SJCRH30 (cell line): Measurements from ENCODE around the gene PLA2G2F. TPM values are rescaled to one million over a fixed set of nuclear protein-coding genes. Genes with fewer than 3 reads are reported as not detected.
A peak's percentile ranks its signal among the peaks of the same experiment; 100 is the strongest.

Experiments used
- DNase-seq, 2 experiments: peaks; one replicate each; pipeline ENCODE4 v3.0.0-alpha.2; 2015 to 2020
- H3K27ac ChIP-seq: fragments of 250-450 bp; sonication (Bioruptor Pico); 2 replicates; pipeline ENCODE4 v1.5.1; 2020; ENCODE audit warnings: mild to moderate bottlenecking, moderate library complexity
- H3K27me3 ChIP-seq: fragments of 250-450 bp; sonication (Bioruptor Pico); 2 replicates; pipeline ENCODE4 v1.5.1; 2020; ENCODE audit warnings: mild to moderate bottlenecking, moderate library complexity
- H3K36me3 ChIP-seq: fragments of 250-450 bp; sonication (Bioruptor Pico); 2 replicates; pipeline ENCODE4 v1.5.1; 2020; ENCODE audit warnings: mild to moderate bottlenecking, moderate library complexity
- H3K4me1 ChIP-seq: fragments of 250-450 bp; sonication (Bioruptor Pico); 2 replicates; pipeline ENCODE4 v1.5.1; 2020; ENCODE audit warnings: mild to moderate bottlenecking, moderate library complexity
- H3K4me3 ChIP-seq: fragments of 250-450 bp; sonication (Bioruptor Pico); 2 replicates; pipeline ENCODE4 v1.5.1; 2020; ENCODE audit warnings: mild to moderate bottlenecking, moderate library complexity
- H3K9me3 ChIP-seq: fragments of 250-450 bp; sonication (Bioruptor Pico); replicated peaks from 2 replicates; pipeline ENCODE4 v1.5.1; 2020; ENCODE audit warnings: mild to moderate bottlenecking, moderate library complexity
- total RNA-seq: library from RNA; depleted of rRNA; stranded (reverse); fragments of >200 nt; shearing (Covaris generic); gene quantifications from 2 replicates; pipeline ENCODE4 v1.2.3, GENCODE V29; 2014; rRNA removed

Gene PLA2G2F
- total RNA-seq, result not detected in 2 replicates

DNA sequence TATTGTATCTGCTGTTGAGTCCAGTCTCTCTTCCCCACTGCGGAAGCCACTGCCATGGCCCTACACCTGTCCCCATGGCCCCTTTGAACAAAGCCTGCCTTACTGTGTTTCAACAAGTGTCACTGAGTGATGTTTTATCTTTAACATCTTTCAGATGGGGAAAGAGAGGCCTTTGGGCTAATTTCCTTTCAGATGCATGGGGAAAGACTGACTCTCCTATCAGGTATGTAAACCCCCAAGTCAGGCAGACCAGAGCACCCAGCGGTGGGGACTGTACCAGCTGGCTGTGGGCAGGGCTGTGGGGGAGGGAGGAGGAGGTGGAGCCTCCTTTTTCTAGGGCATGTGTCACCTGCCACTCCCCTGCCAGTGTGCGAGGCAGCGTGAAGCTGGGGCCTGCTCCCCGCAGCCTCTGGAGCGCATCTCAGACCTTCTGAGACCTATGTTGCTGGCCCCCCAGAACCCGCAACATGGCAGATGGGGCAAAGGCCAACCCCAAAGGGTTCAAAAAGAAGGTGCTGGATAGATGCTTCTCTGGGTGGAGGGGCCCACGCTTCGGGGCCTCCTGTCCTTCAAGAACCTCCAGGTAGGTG lies at the start of gene PLA2G2F:
Gene PLA2G2F (plus strand): TSS at position 363 of the 590 bp plus-strand sequence. CDS start 105 bp downstream, at position 468.
- H3K36me3 ChIP-seq, result no peaks in the 10 kb centered on the region
- H3K4me1 ChIP-seq, result no peaks in the 10 kb centered on the region
- H3K4me3 ChIP-seq, result no peak within 1 kb of the TSS
- no peaks in the 10 kb centered on the region for H3K27me3 ChIP-seq
- no peak for DNase-seq
- H3K9me3 ChIP-seq, result no peaks in the 10 kb centered on the region
- H3K27ac ChIP-seq, result no peak within 1 kb of the TSS

DNA sequence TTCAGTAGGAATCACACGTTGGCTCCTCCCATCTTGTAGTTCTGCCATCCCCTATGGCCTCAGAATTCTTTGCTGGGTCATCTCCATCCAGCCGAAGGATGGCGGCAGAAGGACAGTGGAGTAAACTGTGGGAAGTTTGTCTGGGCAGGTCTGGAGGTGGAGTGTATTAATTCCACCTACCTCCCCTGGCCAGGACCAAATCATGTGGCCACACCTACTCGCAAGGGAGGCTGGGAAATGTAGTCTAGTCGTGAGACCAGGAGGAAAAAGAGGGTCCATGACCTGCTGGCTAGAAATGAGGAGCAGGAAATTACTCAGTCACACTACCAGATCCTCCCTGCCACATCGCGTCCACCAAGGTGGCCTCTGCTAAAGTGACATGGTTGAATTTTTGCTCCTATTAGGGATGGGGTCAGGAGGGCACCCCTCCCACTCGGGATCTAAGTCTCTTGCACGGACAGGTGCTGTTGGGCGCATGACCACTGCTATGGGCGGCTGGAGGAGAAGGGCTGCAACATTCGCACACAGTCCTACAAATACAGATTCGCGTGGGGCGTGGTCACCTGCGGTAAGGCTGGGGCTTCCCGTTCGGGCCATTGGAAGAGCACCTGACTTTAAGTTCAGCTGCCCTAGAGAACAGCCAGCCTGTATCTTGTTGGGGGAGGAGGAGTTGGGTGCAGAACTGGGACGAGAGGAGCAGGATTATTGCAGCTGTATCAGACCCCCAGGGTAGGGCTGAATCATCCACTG lies 49.6 kb upstream of the PLA2G2F start:
- H3K4me1 ChIP-seq, result no peaks in the 10 kb centered on the region
- H3K4me3 ChIP-seq, result no peak overlapping the region
- no peak overlapping the region for H3K27ac ChIP-seq
- H3K9me3 ChIP-seq, result no peaks in the 10 kb centered on the region
- no peak for DNase-seq
- H3K27me3 ChIP-seq, result no peaks in the 10 kb centered on the region; the same call in 1 of the 2 replicates
- no peaks in the 10 kb centered on the region for H3K36me3 ChIP-seq

DNA sequence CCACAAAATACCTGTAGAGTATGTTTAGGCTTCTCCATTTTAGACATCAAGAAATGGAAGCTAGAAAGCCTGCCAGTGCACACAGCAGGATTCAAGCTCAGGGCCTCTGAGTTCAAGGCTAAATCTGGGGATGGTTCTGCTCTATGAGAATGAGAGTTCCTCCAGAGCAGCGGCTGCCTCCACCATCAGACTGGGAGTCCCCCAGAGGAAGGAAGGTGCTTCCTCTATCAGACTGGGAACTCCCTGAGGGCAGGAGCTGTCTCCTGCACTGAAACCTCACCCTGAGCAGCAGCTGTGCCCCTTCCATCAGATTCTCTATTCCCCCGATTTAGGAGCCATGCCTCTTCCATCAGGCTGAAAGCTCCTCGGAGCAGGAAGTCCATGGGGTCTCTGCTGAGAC lies 49.0 kb upstream of the PLA2G2F start:
- H3K9me3 ChIP-seq, result no peaks in the 10 kb centered on the region
- H3K27ac ChIP-seq, result no peak overlapping the region
- H3K36me3 ChIP-seq, result no peaks in the 10 kb centered on the region
- H3K27me3 ChIP-seq, result no peaks in the 10 kb centered on the region; the same call in 1 of the 2 replicates
- H3K4me3 ChIP-seq, result no peak overlapping the region
- H3K4me1 ChIP-seq, result no peaks in the 10 kb centered on the region
- no peak for DNase-seq

GRCh38 chr1:20090641-20091040 lies 48.5 kb upstream of the PLA2G2F start:
- H3K4me1 ChIP-seq, result no peaks in the 10 kb centered on the region
- H3K27ac ChIP-seq, result no peak overlapping the region
- H3K9me3 ChIP-seq, result no peaks in the 10 kb centered on the region
- no peaks in the 10 kb centered on the region for H3K36me3 ChIP-seq
- H3K27me3 ChIP-seq, result no peaks in the 10 kb centered on the region; the same call in 1 of the 2 replicates
- H3K4me3 ChIP-seq, result no peak overlapping the region
- no peak for DNase-seq

DNA sequence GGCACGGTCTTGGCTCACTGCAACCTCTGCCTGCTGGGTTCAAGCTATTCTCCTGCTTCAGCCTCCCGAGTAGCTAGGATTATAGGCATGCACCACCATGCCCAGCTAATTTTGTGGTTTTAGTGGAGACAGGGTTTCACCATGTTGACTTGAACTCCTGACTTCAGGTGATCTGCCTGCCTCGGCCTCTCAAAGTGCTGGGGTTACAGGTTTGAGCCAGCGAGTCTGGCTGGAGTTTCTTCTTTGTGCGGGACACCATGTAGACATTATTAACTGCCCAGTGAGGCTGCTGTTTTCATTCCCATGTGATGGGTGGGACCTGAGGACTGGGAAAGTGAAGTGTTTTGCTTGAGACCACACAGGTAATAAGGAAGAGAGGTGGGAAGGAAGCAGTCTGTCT lies 45.8 kb upstream of the PLA2G2F start:
- H3K27ac ChIP-seq, result no peak overlapping the region
- H3K4me3 ChIP-seq, result no peak overlapping the region
- H3K4me1 ChIP-seq, result no peaks in the 10 kb centered on the region
- no peaks in the 10 kb centered on the region for H3K36me3 ChIP-seq
- peaks cover 6% of the 10 kb centered on the region; the same call in 1 of the 2 replicates for H3K9me3 ChIP-seq
- no peaks in the 10 kb centered on the region; the same call in 1 of the 2 replicates for H3K27me3 ChIP-seq
- no peak for DNase-seq

GRCh38 chr1:20093940-20094391 lies 45.2 kb upstream of the PLA2G2F start:
- no peak overlapping the region for H3K4me3 ChIP-seq
- DNase-seq, result no peak
- no peaks in the 10 kb centered on the region for H3K4me1 ChIP-seq
- no peak overlapping the region for H3K27ac ChIP-seq
- no peaks in the 10 kb centered on the region; the same call in 1 of the 2 replicates for H3K27me3 ChIP-seq
- no peaks in the 10 kb centered on the region for H3K36me3 ChIP-seq
- H3K9me3 ChIP-seq, result peaks cover 6% of the 10 kb centered on the region; the same call in 1 of the 2 replicates

GRCh38 chr1:20095564-20096434 lies 43.3 kb upstream of the PLA2G2F start:
- Histone ChIP-seq H3K36me3 (no peaks in the 10 kb centered on the region), H3K4me3 (no peak overlapping the region), H3K27me3 (no peaks in the 10 kb centered on the region; the same call in 1 of the 2 replicates), H3K4me1 (no peaks in the 10 kb centered on the region), H3K27ac (no peak overlapping the region), H3K9me3 (peaks cover 6% of the 10 kb centered on the region; the same call in 1 of the 2 replicates)
- no peak for DNase-seq

DNA sequence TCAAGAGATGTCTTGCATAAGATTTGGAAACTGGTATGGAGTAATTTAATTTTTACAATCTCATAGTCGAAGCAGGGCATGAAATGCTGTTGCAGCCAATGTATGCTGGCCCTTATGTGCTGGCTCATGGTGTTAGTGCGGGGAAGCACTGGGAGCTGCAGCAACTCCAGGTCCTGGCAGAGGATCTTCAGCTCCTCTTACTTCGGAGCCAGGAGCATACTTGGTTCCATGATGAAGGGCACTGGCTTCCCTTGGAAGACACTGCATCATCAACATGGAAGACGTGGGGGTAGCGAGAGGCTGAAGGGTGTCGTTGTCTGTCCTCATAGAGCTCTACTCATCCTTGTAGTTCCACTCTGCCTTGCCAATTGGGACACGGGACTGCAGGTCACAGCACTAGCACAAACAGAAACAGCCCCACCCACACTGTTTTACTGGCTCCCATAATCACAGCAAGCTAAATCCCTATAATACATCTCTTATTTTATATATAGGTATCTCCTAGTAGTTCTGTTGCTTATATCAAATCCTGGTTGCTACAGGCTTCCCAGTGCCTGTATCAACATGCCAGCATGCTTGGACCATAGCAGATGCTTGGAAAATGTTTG lies 42.2 kb upstream of the PLA2G2F start:
- Histone ChIP-seq H3K4me3 (no peak overlapping the region), H3K36me3 (no peaks in the 10 kb centered on the region), H3K4me1 (no peaks in the 10 kb centered on the region), H3K9me3 (peaks cover 6% of the 10 kb centered on the region; the same call in 1 of the 2 replicates), H3K27ac (no peak overlapping the region), H3K27me3 (no peaks in the 10 kb centered on the region)
- DNase-seq, result no peak

- Histone ChIP-seq H3K4me1 (no peaks in the 10 kb centered on the region; the same call in 1 of the 2 replicates), H3K27me3 (peaks cover 10% of the 10 kb centered on the region), H3K4me3 (no peak overlapping the region), H3K9me3 (peaks cover 6% of the 10 kb centered on the region; the same call in 1 of the 2 replicates), H3K27ac (no peak overlapping the region), H3K36me3 (no peaks in the 10 kb centered on the region)
- DNase-seq, result no peak
Measured at GRCh38 chr1:20099533-20099932, 39.6 kb upstream of the PLA2G2F start.

DNA sequence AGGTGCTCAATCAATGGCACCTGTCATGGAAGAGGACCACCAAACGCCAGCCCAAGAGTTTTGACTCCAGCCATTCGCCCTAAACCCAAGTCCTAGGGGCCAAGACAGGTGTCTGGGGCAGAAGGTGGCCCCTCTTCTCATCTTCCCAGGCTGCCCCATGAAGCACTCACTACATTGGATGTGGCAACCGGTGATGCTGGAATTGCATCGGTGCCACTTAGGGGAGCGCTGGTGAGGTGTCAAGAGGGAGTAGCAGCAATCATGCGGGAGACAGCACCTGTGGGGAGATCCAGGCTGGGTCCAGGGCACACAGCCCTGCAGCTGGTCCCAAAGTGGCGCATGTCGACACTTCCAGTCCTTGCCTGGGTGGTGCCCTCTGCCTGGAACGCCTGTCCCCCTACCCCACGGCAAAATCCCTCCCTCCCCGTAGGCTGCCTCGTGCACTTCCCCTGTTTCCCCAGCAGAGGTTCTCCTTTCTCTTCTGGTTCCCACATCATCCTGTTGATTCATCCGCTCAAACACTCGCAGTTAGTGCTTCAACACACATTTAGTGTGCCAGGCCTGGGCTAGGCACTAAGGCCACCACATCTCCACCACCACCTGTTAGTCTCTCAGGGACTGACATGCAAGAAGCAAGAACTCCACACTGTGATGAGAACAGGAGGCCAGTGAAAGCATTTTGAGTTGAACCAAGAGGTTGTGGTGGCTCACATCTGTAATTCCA lies 38.3 kb upstream of the PLA2G2F start:
- Histone ChIP-seq H3K4me3 (no peak overlapping the region), H3K27ac (no peak overlapping the region), H3K36me3 (no peaks in the 10 kb centered on the region), H3K4me1 (no peaks in the 10 kb centered on the region; the same call in 1 of the 2 replicates), H3K27me3 (peaks cover 10% of the 10 kb centered on the region), H3K9me3 (peaks cover 6% of the 10 kb centered on the region; the same call in 1 of the 2 replicates)
- DNase-seq, result peak; percentile 16 to 56

DNA sequence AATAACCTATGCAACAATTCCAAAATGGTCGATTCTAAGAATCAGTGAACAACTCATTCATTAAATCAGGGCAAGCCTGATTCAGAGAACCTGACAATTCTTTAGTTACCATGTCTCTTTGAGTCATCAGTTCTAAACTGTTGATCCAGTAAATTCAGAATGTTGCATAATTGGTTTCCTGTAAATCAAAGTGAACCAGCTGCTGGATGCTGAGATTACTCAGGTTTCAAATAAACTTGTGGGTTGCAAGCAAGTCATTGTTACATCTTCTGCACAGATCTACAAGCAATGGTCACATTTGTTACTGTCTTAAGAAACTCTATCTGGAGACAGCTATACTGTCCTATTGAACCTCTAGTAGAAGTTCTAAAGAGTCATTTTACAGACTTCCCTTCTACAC lies 36.2 kb upstream of the PLA2G2F start:
- Histone ChIP-seq H3K27ac (no peak overlapping the region), H3K4me1 (no peaks in the 10 kb centered on the region; the same call in 1 of the 2 replicates), H3K9me3 (no peaks in the 10 kb centered on the region), H3K36me3 (no peaks in the 10 kb centered on the region), H3K27me3 (peaks cover 10% of the 10 kb centered on the region), H3K4me3 (no peak overlapping the region)
- DNase-seq, result no peak

DNA sequence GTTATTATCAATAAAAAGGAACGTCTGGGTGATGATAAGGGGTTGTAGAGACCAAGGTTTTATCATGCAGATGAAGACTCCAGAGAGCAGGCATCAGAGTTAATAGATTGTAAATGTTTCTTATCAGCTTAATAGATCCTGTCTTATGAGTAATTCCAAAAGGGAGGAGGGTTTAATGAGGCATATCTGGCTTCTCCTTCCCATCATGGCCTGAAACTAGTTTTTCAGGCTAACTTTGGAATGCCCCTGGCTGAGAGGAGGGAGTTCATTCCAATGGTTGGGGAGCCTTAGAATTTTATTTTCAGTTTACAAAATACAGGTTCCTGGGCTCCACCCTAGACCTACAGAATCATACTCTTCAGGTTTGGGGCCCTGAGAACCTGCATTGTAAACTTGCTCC lies 33.3 kb upstream of the PLA2G2F start:
- H3K36me3 ChIP-seq, result no peaks in the 10 kb centered on the region
- H3K27me3 ChIP-seq, result peaks cover 10% of the 10 kb centered on the region
- DNase-seq, result no peak
- no peaks in the 10 kb centered on the region; the same call in 1 of the 2 replicates for H3K4me1 ChIP-seq
- H3K4me3 ChIP-seq, result no peak overlapping the region
- no peaks in the 10 kb centered on the region for H3K9me3 ChIP-seq
- H3K27ac ChIP-seq, result no peak overlapping the region

- Histone ChIP-seq H3K4me1 (no peaks in the 10 kb centered on the region; the same call in 1 of the 2 replicates), H3K4me3 (no peak overlapping the region), H3K27me3 (peaks cover 10% of the 10 kb centered on the region), H3K36me3 (no peaks in the 10 kb centered on the region), H3K9me3 (no peaks in the 10 kb centered on the region), H3K27ac (no peak overlapping the region)
- peak in 1 of 2 experiments; percentile 45 for DNase-seq
Measured at GRCh38 chr1:20107351-20107750, 31.8 kb upstream of the PLA2G2F start.
